Mesendoderm (in vitro differentiated cells): ENCODE measurements around the gene NADK2.
A peak's percentile ranks its signal among the peaks of the same experiment; 100 is the strongest.

Experiments
- DNase-seq: peaks from one replicate; pipeline ENCODE4 v3.0.0; 2013
- H2AK5ac ChIP-seq: 2 replicates; pipeline ENCODE4 v1.6.1; 2013; ENCODE audit warnings: low read length, inconsistent platforms
- H2BK120ac ChIP-seq: 2 replicates; pipeline ENCODE4 v1.6.1; 2013; ENCODE audit warnings: low read depth, mild to moderate bottlenecking, low read length, moderate library complexity, mixed read lengths
- H2BK15ac ChIP-seq: replicated peaks from 2 replicates; pipeline ENCODE4 v1.6.1; 2013; ENCODE audit warnings: low read depth, mild to moderate bottlenecking, moderate library complexity
- H2BK5ac ChIP-seq: 2 replicates; pipeline ENCODE4 v1.6.1; 2013; ENCODE audit warnings: low read length, inconsistent platforms
- H3K18ac ChIP-seq: 2 replicates; pipeline ENCODE4 v1.6.1; 2013; ENCODE audit warnings: mild to moderate bottlenecking, low read length, mixed read lengths
- H3K23ac ChIP-seq: one replicate; pipeline ENCODE4 v1.6.1; 2013; ENCODE audit warnings: low read length
- H3K27ac ChIP-seq: 2 replicates; pipeline ENCODE4 v1.5.1; 2013; ENCODE audit warnings: low read depth, mild to moderate bottlenecking, inconsistent platforms, low read length, moderate library complexity
- H3K27me3 ChIP-seq: 2 replicates; pipeline ENCODE4 v1.6.1; 2013; ENCODE audit warnings: low read length, control low read depth, mild to moderate bottlenecking, inconsistent platforms; ENCODE audit not compliant: insufficient read depth, poor library complexity
- H3K36me3 ChIP-seq: 2 replicates; pipeline ENCODE4 v1.6.1; 2013; ENCODE audit warnings: low read length, inconsistent platforms; ENCODE audit not compliant: control insufficient read depth, insufficient read depth
- H3K4ac ChIP-seq: one replicate; pipeline ENCODE4 v1.6.1; 2013; ENCODE audit warnings: low read depth, mild to moderate bottlenecking, low read length, moderate library complexity
- H3K4me1 ChIP-seq: 2 replicates; pipeline ENCODE4 v1.6.1; 2013; ENCODE audit warnings: low read depth, low read length, inconsistent platforms; ENCODE audit not compliant: control insufficient read depth
- H3K4me2 ChIP-seq: 2 replicates; pipeline ENCODE4 v1.6.1; 2013; ENCODE audit warnings: low read length
- H3K4me3 ChIP-seq: 2 replicates; pipeline ENCODE4 v1.5.1; 2013; ENCODE audit warnings: mild to moderate bottlenecking, low read length
- H3K56ac ChIP-seq: one replicate; pipeline ENCODE4 v1.6.1; 2013; ENCODE audit warnings: low read length
- H3K79me1 ChIP-seq: 2 replicates; pipeline ENCODE4 v1.6.1; 2013; ENCODE audit warnings: low read length, inconsistent platforms
- H3K79me2 ChIP-seq: 2 replicates; pipeline ENCODE4 v1.6.1; 2013; ENCODE audit warnings: mild to moderate bottlenecking, low read length; ENCODE audit not compliant: control insufficient read depth, insufficient read depth
- H3K9ac ChIP-seq: 2 replicates; pipeline ENCODE4 v1.6.1; 2013; ENCODE audit warnings: low read length, inconsistent platforms
- H4K5ac ChIP-seq: one replicate; pipeline ENCODE4 v1.6.1; 2013; ENCODE audit warnings: low read length
- H4K8ac ChIP-seq: one replicate; pipeline ENCODE4 v1.6.1; 2013; ENCODE audit warnings: low read depth, mild to moderate bottlenecking, control low read depth, low read length, moderate library complexity
- WGBS: extraction: QIAGEN DNeasy Blood & Tissue Kit; methylation state at CpG from one replicate; pipeline ENCODE4 v1.1.7; 2013; ENCODE audit warnings: low lambda C conversion rate, missing lambda C conversion rate; ENCODE audit not compliant: insufficient coverage; ENCODE audit errors: extremely low coverage; 5-methylcytosine and 5-hydroxymethylcytosine counted together

Gene NADK2

GRCh38 chr5:36208786-36209185 lies 32.9 kb downstream of the NADK2 start:
- H3K27me3 ChIP-seq = no peaks in the 10 kb centered on the region
- no peak overlapping the region for H3K4ac ChIP-seq
- H2BK120ac ChIP-seq = no peak overlapping the region
- no peak overlapping the region for H3K27ac ChIP-seq
- no peak overlapping the region for H3K9ac ChIP-seq
- H3K4me3 ChIP-seq = no peak overlapping the region
- H2AK5ac ChIP-seq = no peak overlapping the region
- H4K5ac ChIP-seq = no peak overlapping the region
- no peak overlapping the region for H3K56ac ChIP-seq
- no peak overlapping the region for H4K8ac ChIP-seq
- H3K4me2 ChIP-seq = no peak overlapping the region
- no CpG with 5 or more reads among the region's 2 CpGs for WGBS
- no peak overlapping the region for H3K23ac ChIP-seq
- H2BK15ac ChIP-seq = no peak overlapping the region
- no peak for DNase-seq
- no peaks in the 10 kb centered on the region for H3K36me3 ChIP-seq
- H3K79me1 ChIP-seq = no peaks in the 10 kb centered on the region
- H2BK5ac ChIP-seq = no peak overlapping the region
- no peaks in the 10 kb centered on the region for H3K4me1 ChIP-seq
- no peak overlapping the region for H3K18ac ChIP-seq
- no peaks in the 10 kb centered on the region for H3K79me2 ChIP-seq

- H3K18ac ChIP-seq = no peak overlapping the region
- H2BK5ac ChIP-seq = no peak overlapping the region
- H3K4me1 ChIP-seq = no peaks in the 10 kb centered on the region
- H2BK15ac ChIP-seq = no peak overlapping the region
- no peaks in the 10 kb centered on the region for H3K79me2 ChIP-seq
- no peak overlapping the region for H2BK120ac ChIP-seq
- H3K23ac ChIP-seq = no peak overlapping the region
- H3K4me2 ChIP-seq = no peak overlapping the region
- no peak overlapping the region for H3K4ac ChIP-seq
- no peaks in the 10 kb centered on the region for H3K27me3 ChIP-seq
- H4K5ac ChIP-seq = no peak overlapping the region
- H3K27ac ChIP-seq = no peak overlapping the region
- H3K36me3 ChIP-seq = no peaks in the 10 kb centered on the region
- no peak for DNase-seq
- H2AK5ac ChIP-seq = no peak overlapping the region
- H3K9ac ChIP-seq = no peak overlapping the region
- H3K79me1 ChIP-seq = no peaks in the 10 kb centered on the region
- H3K56ac ChIP-seq = no peak overlapping the region
- no peak overlapping the region for H3K4me3 ChIP-seq
- no peak overlapping the region for H4K8ac ChIP-seq
Observed at GRCh38 chr5:36206913-36207312, 34.8 kb downstream of the NADK2 start.

GRCh38 chr5:36205329-36205728 lies 36.4 kb downstream of the NADK2 start:
- DNase-seq = no peak
- Histone ChIP-seq H3K27me3 (no peaks in the 10 kb centered on the region), H4K5ac (no peak overlapping the region), H3K56ac (no peak overlapping the region), H3K4me3 (no peak overlapping the region), H3K4ac (no peak overlapping the region), H3K36me3 (no peaks in the 10 kb centered on the region), H3K18ac (no peak overlapping the region), H3K79me1 (no peaks in the 10 kb centered on the region), H3K9ac (no peak overlapping the region), H4K8ac (no peak overlapping the region), H2BK120ac (no peak overlapping the region), H3K23ac (no peak overlapping the region), H3K4me2 (no peak overlapping the region), H2AK5ac (no peak overlapping the region), H3K79me2 (no peaks in the 10 kb centered on the region), H3K4me1 (no peaks in the 10 kb centered on the region), H2BK5ac (no peak overlapping the region), H3K27ac (no peak overlapping the region), H2BK15ac (no peak overlapping the region)
- no CpG with 5 or more reads among the region's 2 CpGs for WGBS

- no peaks in the 10 kb centered on the region for H3K4me1 ChIP-seq
- H2BK15ac ChIP-seq = no peak overlapping the region
- no peak overlapping the region for H3K23ac ChIP-seq
- no peak overlapping the region for H3K56ac ChIP-seq
- no peak overlapping the region for H3K27ac ChIP-seq
- no peak overlapping the region for H3K9ac ChIP-seq
- H3K4ac ChIP-seq = no peak overlapping the region
- H3K18ac ChIP-seq = no peak overlapping the region
- no peak overlapping the region for H3K4me2 ChIP-seq
- H2AK5ac ChIP-seq = no peak overlapping the region
- WGBS = no CpG with 5 or more reads among the region's 3 CpGs
- no peak overlapping the region for H2BK5ac ChIP-seq
- no peak overlapping the region for H3K4me3 ChIP-seq
- no peaks in the 10 kb centered on the region for H3K27me3 ChIP-seq
- H2BK120ac ChIP-seq = no peak overlapping the region
- no peak overlapping the region for H4K8ac ChIP-seq
- no peak for DNase-seq
- H3K36me3 ChIP-seq = no peaks in the 10 kb centered on the region
- no peaks in the 10 kb centered on the region for H3K79me2 ChIP-seq
- no peak overlapping the region for H4K5ac ChIP-seq
- H3K79me1 ChIP-seq = no peaks in the 10 kb centered on the region
Observed at GRCh38 chr5:36202521-36202961, 39.2 kb downstream of the NADK2 start.

GRCh38 chr5:36200513-36200912 lies 41.2 kb downstream of the NADK2 start:
- Histone ChIP-seq H3K27me3 (no peaks in the 10 kb centered on the region), H2BK15ac (no peak overlapping the region), H3K27ac (no peak overlapping the region), H3K79me2 (no peaks in the 10 kb centered on the region), H2BK120ac (no peak overlapping the region), H3K4me1 (no peaks in the 10 kb centered on the region), H4K8ac (no peak overlapping the region), H3K79me1 (no peaks in the 10 kb centered on the region), H3K4ac (no peak overlapping the region), H4K5ac (no peak overlapping the region), H3K56ac (no peak overlapping the region), H3K4me3 (no peak overlapping the region), H3K9ac (no peak overlapping the region), H2BK5ac (no peak overlapping the region), H3K18ac (no peak overlapping the region), H2AK5ac (no peak overlapping the region), H3K36me3 (no peaks in the 10 kb centered on the region), H3K23ac (no peak overlapping the region), H3K4me2 (no peak overlapping the region)
- WGBS = no CpG with 5 or more reads among the region's 4 CpGs
- no peak for DNase-seq

GRCh38 chr5:36199620-36200019 lies 42.1 kb downstream of the NADK2 start:
- no peak overlapping the region for H3K23ac ChIP-seq
- no peak overlapping the region for H4K5ac ChIP-seq
- no peak overlapping the region for H2BK120ac ChIP-seq
- H3K27ac ChIP-seq = no peak overlapping the region
- H2AK5ac ChIP-seq = no peak overlapping the region
- H4K8ac ChIP-seq = no peak overlapping the region
- no peak overlapping the region for H3K4me3 ChIP-seq
- no peak overlapping the region for H3K4me2 ChIP-seq
- no peaks in the 10 kb centered on the region for H3K27me3 ChIP-seq
- no peak overlapping the region for H2BK5ac ChIP-seq
- no peak overlapping the region for H3K56ac ChIP-seq
- H3K36me3 ChIP-seq = no peaks in the 10 kb centered on the region
- H3K79me2 ChIP-seq = no peaks in the 10 kb centered on the region
- H3K4ac ChIP-seq = no peak overlapping the region
- H2BK15ac ChIP-seq = no peak overlapping the region
- no peaks in the 10 kb centered on the region for H3K4me1 ChIP-seq
- WGBS = no CpG with 5 or more reads among the region's 2 CpGs
- H3K9ac ChIP-seq = no peak overlapping the region
- no peaks in the 10 kb centered on the region for H3K79me1 ChIP-seq
- peak; percentile 6 for DNase-seq
- no peak overlapping the region for H3K18ac ChIP-seq
